Stomach smooth muscle (tissue), 2 donors: Measurements from ENCODE around the gene TAP1.
"Not testable (repeated sequence)": the region's sequence is repeated elsewhere in the genome, so short reads cannot be mapped to it uniquely, and the experiment has no call there.

Experiments
- H3K27ac ChIP-seq: one replicate; pipeline ENCODE4 v1.7.0; 2013; ENCODE audit warnings: mild to moderate bottlenecking, low read length, inconsistent platforms
- H3K27me3 ChIP-seq, 2 donors: one replicate each; pipeline ENCODE4 v1.7.0; 2013; ENCODE audit warnings: low read length in 2 of 2; ENCODE audit not compliant: insufficient read depth in 2 of 2, control insufficient read depth in 1 of 2
- H3K36me3 ChIP-seq, 2 donors: one replicate each; pipeline ENCODE4 v1.7.0; 2013; ENCODE audit warnings: low read length in 2 of 2; ENCODE audit not compliant: control insufficient read depth in 2 of 2, insufficient read depth in 2 of 2
- H3K4me1 ChIP-seq: one replicate; pipeline ENCODE4 v1.7.0; 2013; ENCODE audit warnings: low read length; ENCODE audit not compliant: control insufficient read depth, insufficient read depth
- H3K4me3 ChIP-seq, 2 donors: one replicate each; pipeline ENCODE4 v1.7.0; 2013; ENCODE audit warnings: low read length in 2 of 2
- H3K9ac ChIP-seq, 2 donors: one replicate each; pipeline ENCODE4 v1.7.0; 2013; ENCODE audit warnings: low read length in 2 of 2, mild to moderate bottlenecking in 1 of 2
- H3K9me3 ChIP-seq, 2 donors: one replicate each; pipeline ENCODE4 v1.7.0; 2013; ENCODE audit warnings: low read length in 2 of 2; ENCODE audit not compliant: control insufficient read depth in 2 of 2
- donor health status: healthy.
- donor health status: Pancreatic carcinoma.

Gene TAP1

DNA sequence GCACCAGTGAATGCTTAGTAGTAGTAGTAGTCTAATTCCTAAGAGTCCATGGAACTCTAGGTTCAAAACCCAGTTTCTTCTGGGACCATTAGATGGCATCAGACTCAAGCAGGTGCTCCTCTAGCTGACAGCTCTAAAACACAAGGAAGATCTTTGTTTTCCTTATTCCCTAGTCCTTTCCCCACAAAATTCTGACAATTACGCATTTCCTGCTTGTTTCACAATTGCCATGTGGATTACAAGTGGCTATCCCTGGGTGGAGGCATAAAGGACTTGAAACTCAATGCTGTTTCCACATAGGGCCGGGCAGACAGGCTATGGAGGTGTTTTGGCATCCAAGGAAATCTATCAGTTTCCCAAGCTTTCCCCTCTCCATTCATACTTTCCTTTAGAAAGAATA lies 27.5 kb downstream of the TAP1 start:
- Histone ChIP-seq H3K27me3 (no peaks in the 10 kb centered on the region), H3K27ac (no peak overlapping the region), H3K4me1 (no peaks in the 10 kb centered on the region), H3K36me3 (peaks cover 17 to 19% of the 10 kb centered on the region in 2 donors), H3K9ac (no peak overlapping the region), H3K9me3 (no peaks in the 10 kb centered on the region), H3K4me3 (no peak overlapping the region)

DNA sequence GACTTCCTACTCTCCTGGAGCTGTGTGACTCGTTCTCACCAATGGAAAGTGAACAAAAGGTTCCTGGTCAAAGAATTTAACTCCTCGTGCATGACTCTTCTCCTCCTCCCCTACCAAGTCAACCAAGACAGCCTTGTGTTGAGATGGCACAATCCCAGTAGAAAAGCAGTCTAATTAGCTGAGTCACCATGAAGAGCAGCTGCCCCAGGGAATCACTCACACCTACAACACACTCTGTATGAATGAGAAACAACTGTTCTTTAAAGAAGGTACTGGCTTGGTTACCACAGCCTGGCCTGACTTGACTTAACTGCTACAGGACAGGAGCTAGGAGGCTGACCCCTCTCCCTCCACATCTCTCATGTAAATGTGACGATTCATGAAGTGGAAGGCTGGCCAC lies 33.8 kb downstream of the TAP1 start:
- Histone ChIP-seq H3K36me3 (no peaks in the 10 kb centered on the region), H3K27ac (no peak overlapping the region), H3K27me3 (no peaks in the 10 kb centered on the region), H3K4me3 (no peak overlapping the region), H3K4me1 (no peaks in the 10 kb centered on the region), H3K9ac (no peak overlapping the region), H3K9me3 (no peaks in the 10 kb centered on the region)

DNA sequence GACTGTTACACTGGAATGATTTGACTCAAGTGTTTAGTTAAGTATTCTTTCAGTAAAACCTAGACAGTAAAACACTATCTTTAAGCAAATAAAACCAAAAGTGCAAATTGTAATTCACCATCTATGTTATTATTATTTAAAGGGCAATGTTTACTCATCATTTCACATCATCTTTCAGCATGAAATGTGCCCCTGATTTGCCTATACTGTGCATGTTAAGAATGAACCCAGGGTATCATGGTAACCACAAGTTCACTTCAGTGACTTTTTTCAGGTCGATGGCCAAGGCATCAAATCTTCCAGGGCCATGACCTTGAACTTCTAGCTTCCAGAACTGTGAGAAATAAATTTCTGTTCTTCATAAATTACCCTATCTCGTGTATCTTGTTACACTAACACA lies 34.6 kb downstream of the TAP1 start:
- no peaks in the 10 kb centered on the region for H3K36me3 ChIP-seq
- no peak overlapping the region for H3K9ac ChIP-seq
- no peak overlapping the region for H3K27ac ChIP-seq
- H3K4me3 ChIP-seq = no peak overlapping the region
- H3K4me1 ChIP-seq = no peaks in the 10 kb centered on the region
- no peaks in the 10 kb centered on the region for H3K9me3 ChIP-seq
- H3K27me3 ChIP-seq = no peaks in the 10 kb centered on the region

DNA sequence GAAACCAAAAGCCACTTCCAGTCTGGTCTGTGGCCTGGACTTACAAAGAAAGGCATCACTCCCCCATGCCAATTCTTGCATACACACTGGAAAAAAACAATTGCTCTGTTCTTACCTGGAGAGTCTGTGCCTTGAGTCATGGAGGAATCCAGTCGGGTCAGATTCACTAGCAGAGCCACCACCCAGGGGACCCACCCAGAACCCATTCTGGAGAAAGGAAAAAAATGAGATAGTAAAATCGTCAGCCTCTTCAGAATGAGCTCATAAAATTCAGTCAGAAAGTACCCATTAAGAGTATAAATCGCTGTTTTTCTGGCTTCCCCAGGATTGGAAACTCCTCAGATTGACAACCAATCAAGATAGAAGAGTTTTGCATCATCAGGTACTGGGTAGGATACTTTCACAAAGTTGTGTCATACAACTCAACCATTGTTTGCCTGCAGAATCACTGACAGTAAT lies 36.7 kb downstream of the TAP1 start, which contains the start of gene HLA-DOB:
HLA-DOB (minus strand) TSS at position 257 of the 459 bp plus-strand sequence; CDS start at position 206, 51 bp downstream.
- H3K27me3 ChIP-seq = peaks cover 0 to 2% of the 10 kb centered on the region in 2 donors
- H3K9ac ChIP-seq = no peak within 1 kb of the TSS
- no peak within 1 kb of the TSS for H3K27ac ChIP-seq
- H3K9me3 ChIP-seq = no peaks in the 10 kb centered on the region
- no peak within 1 kb of the TSS for H3K4me3 ChIP-seq
- H3K4me1 ChIP-seq = no peaks in the 10 kb centered on the region
- H3K36me3 ChIP-seq = no peaks in the 10 kb centered on the region

DNA sequence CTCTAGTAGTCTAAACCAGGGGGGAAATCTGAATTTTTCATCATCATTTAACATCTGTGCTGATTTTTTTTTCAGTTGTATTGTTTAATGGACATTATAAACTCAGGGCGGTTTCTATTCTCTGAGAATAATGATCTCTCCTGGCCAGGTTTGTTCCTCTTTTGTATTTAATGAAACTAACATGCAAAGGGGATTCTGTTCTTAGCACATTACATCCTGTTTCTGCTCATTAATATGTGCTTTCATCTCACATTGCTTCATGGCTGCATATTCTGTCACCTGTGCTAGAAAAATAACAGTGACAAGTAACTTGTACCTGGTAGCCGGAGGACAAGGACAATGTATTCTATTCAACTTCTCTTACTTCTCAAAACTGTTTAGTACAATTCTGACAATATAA lies 37.5 kb downstream of the TAP1 start:
- no peaks in the 10 kb centered on the region for H3K4me1 ChIP-seq
- no peak overlapping the region for H3K4me3 ChIP-seq
- H3K27me3 ChIP-seq = peaks cover 0 to 2% of the 10 kb centered on the region in 2 donors
- no peaks in the 10 kb centered on the region for H3K36me3 ChIP-seq
- no peak overlapping the region for H3K27ac ChIP-seq
- no peaks in the 10 kb centered on the region for H3K9me3 ChIP-seq
- no peak overlapping the region for H3K9ac ChIP-seq

DNA sequence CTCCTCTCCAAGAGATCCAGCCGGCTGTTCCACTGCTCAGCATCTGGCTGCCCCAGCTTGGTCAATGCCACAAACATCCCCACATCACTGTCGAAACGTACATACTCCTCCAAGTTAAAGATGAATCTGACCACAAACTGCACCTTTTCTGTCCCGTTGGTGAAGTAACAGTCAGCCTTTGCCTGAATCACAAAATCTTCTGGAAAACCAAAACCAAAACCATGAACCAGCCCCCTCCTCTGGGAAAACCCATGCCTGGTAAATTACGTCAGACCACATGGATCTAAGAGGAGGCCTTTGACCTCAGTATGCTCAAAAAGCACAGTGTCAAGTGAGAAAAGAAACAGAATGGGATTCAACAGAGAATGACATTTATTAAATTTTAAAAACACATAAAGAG lies 38.4 kb downstream of the TAP1 start:
- Histone ChIP-seq H3K4me1 (no peaks in the 10 kb centered on the region), H3K9me3 (no peaks in the 10 kb centered on the region), H3K36me3 (no peaks in the 10 kb centered on the region), H3K9ac (no peak overlapping the region), H3K27ac (no peak overlapping the region), H3K27me3 (peaks cover 0 to 2% of the 10 kb centered on the region in 2 donors), H3K4me3 (peak overlapping the region in 1 of 2 donors; percentile 24)

DNA sequence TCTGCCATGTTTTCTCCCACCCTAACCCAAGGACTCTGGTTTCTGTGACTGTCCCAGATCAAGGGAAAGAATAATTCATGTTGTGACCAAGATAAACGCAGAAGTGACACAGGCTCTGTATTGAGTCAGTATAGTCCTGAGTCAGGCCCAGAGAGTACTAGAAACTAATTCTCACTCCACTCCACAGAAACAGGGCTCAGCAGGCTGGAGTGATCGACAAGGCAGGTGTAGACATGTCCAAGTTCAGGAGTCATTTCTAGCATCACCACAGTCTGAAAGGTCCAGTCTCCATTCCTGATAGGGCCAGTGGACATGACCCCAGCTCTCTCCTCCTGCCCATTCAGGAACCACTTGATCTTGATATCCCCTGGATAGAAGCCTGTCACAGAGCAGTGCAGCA lies 39.4 kb downstream of the TAP1 start:
- H3K9me3 ChIP-seq = no peaks in the 10 kb centered on the region
- no peak overlapping the region for H3K4me3 ChIP-seq
- no peak overlapping the region for H3K27ac ChIP-seq
- H3K4me1 ChIP-seq = no peaks in the 10 kb centered on the region
- peaks cover 0 to 2% of the 10 kb centered on the region in 2 donors for H3K27me3 ChIP-seq
- no peak overlapping the region for H3K9ac ChIP-seq
- H3K36me3 ChIP-seq = no peaks in the 10 kb centered on the region

DNA sequence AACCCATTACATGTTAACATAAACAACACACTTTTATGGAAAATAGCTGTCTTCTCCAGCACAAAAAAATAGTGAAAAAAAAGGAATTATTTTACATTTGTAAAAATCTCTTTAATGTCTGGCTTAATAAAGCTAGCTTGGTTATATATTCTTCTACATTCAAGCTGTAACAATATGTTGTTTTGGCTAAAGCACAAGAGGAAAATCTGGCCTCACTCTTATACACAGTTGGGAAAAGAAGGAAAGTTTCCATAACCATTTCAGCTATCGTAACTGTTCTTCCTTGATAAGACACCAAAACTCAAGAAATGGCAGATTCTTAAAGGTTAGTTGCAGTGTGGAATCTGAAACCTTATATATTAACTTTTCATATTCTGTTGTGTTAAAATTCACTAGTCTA lies 44.3 kb downstream of the TAP1 start:
- Histone ChIP-seq H3K27me3 (peaks cover 3 to 11% of the 10 kb centered on the region in 2 donors), H3K27ac (no peak overlapping the region), H3K4me1 (no peaks in the 10 kb centered on the region), H3K9ac (no peak overlapping the region), H3K4me3 (no peak overlapping the region), H3K9me3 (no peaks in the 10 kb centered on the region), H3K36me3 (no peaks in the 10 kb centered on the region)

DNA sequence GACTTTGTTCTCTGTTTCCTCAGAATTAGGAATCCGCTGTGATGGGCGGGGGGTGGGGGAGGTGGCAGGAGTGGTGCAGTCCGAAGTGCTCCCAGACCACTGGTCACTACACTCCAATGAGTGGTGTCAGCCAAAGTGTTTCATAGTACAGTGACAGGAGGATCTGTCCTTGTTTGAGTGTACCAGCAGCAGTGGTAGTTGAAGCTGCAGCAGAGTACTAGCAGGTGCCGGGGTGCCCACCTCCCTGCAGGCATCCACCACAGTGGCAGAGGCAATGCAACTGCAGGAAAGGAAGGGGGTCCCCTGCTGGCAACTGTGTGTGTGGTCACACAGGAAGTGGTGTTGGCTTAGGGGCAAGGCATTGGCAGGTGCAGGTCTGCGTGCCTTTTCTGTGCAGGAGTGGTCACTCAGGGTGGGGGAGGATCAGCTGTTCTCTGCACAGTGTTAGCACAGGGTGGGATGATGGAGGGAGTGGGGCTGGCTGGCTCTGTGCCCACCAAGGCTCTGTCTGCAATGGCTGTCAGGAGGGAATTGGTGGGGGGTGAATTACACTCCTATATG lies 46.4 kb downstream of the TAP1 start:
- peaks cover 3 to 13% of the 10 kb centered on the region in 2 donors for H3K27me3 ChIP-seq

DNA sequence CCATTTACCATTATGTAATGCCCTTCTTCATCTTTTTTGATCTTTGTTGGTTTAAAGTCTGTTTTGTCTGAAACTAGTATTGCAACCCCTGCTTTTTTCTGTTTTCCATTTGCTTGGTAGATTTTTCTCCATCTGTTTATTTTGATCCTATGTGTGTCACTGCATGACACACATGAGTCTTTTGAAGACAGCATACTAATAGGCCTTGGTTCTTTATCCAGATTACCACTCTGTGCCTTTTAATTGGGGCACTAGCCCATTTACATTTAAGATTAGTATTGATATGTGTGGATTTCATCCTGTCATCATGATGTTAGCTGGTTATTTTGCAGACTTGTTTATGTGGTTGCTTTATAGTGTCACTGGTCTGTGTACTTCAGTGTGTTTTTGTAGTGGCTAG lies 48.1 kb downstream of the TAP1 start:
- H3K27me3 ChIP-seq = peaks cover 3 to 13% of the 10 kb centered on the region in 2 donors
- H3K4me3 ChIP-seq, H3K9me3 ChIP-seq, H3K9ac ChIP-seq, H3K36me3 ChIP-seq, H3K4me1 ChIP-seq, H3K27ac ChIP-seq: not testable (repeated sequence)

More for the DNA sequence above, 46.4 kb downstream of the TAP1 start:
- no peak overlapping the region for H3K4me3 ChIP-seq
- H3K9me3 ChIP-seq = no peaks in the 10 kb centered on the region
- H3K4me1 ChIP-seq = no peaks in the 10 kb centered on the region
- no peak overlapping the region for H3K27ac ChIP-seq
- no peaks in the 10 kb centered on the region for H3K36me3 ChIP-seq
- H3K9ac ChIP-seq = no peak overlapping the region

DNA sequence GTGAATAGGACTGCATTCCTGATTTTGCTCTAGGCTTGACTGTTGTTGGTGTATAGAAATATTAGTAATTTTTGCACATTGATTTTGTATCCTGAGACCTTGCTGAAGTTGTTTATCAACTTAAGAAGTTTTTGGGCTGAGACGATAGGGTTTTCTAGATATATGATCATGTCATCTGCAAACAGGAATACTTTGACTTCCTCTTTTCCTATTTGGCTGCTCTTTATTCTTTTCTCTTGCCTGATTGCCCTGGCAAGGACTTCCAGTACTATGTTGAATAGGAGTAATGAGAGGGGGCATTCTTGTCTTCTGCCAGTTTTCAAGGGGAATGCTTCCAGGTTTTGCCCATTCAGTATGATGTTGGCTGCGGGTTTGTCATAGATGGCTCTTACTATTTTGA lies 50.1 kb downstream of the TAP1 start:
- no peak overlapping the region for H3K4me3 ChIP-seq
- peaks cover 3 to 17% of the 10 kb centered on the region in 2 donors for H3K27me3 ChIP-seq
- no peaks in the 10 kb centered on the region for H3K36me3 ChIP-seq
- no peaks in the 10 kb centered on the region for H3K4me1 ChIP-seq
- H3K9ac ChIP-seq = no peak overlapping the region
- peaks cover 0 to 11% of the 10 kb centered on the region in 2 donors for H3K9me3 ChIP-seq
- no peak overlapping the region for H3K27ac ChIP-seq
